ENCODE measurements around the gene NKAIN1. TPM values are rescaled to one million over a fixed set of nuclear protein-coding genes. Genes with fewer than 3 reads are reported as not detected.
"Not testable (repeated sequence)": the region's sequence is repeated elsewhere in the genome, so short reads cannot be mapped to it uniquely, and the experiment has no call there.

The NKAIN1 gene
- total and polyA plus RNA-seq, 5 donors from 2014 or later, result not detected

DNA sequence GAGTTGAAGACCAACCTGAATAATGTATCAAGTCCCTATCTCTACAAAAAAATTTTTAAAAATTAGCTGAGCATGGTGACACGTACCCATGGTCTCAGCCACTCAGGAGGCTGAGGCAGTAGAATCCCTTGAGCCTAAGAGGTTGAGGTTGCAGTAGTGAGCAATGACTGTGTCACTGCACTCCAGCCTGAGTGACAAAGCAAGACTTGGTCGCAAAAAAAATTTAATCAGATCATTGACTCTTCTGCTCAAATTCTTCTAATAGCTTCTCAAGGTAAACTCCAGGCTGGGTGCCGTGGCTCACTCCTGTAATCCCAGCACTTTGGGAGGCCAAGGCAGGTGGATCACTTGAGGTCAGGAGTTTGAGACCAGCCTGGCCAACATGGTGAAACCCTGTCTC lies 88.3 kb downstream of the NKAIN1 start:
- Histone ChIP-seq H3K36me3 (ENCODE audit: control insufficient read depth, insufficient read depth, low read length) (no peaks in the 10 kb centered on the region), H3K4me3 (ENCODE audit: low read depth, low read length) (no peak overlapping the region), H3K27me3 (ENCODE audit: control insufficient read depth, insufficient read depth, low read length) (no peaks in the 10 kb centered on the region), H3K4me1 (ENCODE audit: control insufficient read depth, insufficient read depth, low read length, poor library complexity, severe bottlenecking) (peaks cover 6% of the 10 kb centered on the region), H3K9me3 (ENCODE audit: control insufficient read depth in 2 of 2, low read length in 2 of 2) (no peaks in the 10 kb centered on the region), H3K27ac (ENCODE audit: insufficient read depth, low read length, poor library complexity, severe bottlenecking) (no peak overlapping the region)
- H3K4me1 Mint-ChIP-seq, result peaks cover 0 to 12% (median 8%) of the 10 kb centered on the region in 4 donors
- H3K4me3 Mint-ChIP-seq, result no peak overlapping the region
- H3K27me3 Mint-ChIP-seq, result no peaks in the 10 kb centered on the region
- H3K36me3 Mint-ChIP-seq, result no peaks in the 10 kb centered on the region
- no peak overlapping the region for H3K27ac Mint-ChIP-seq
- ATAC-seq (ENCODE audit: low read depth in 2 of 2) (no peak), DNase-seq (no peak)
- H3K9me3 Mint-ChIP-seq, result peaks cover 0 to 2% (median 0%) of the 10 kb centered on the region in 7 donors

- H3K36me3 ChIP-seq (ENCODE audit: control insufficient read depth, insufficient read depth, low read length), result no peaks in the 10 kb centered on the region
- Mint-ChIP-seq H3K36me3 (no peaks in the 10 kb centered on the region), H3K4me3 (no peak overlapping the region), H3K27ac (peak overlapping the region; percentile 19 to 66 (median 38)), H3K4me1 (peaks cover 0 to 3% (median 0%) of the 10 kb centered on the region in 4 donors), H3K27me3 (no peaks in the 10 kb centered on the region), H3K9me3 (peaks cover 0 to 1% (median 0%) of the 10 kb centered on the region in 7 donors)
- DNase-seq (no peak), ATAC-seq (ENCODE audit: low read depth in 2 of 2) (no peak)
- no peaks in the 10 kb centered on the region for H3K4me1 ChIP-seq (ENCODE audit: control insufficient read depth, insufficient read depth, low read length, poor library complexity, severe bottlenecking)
- H3K9me3 ChIP-seq (ENCODE audit: control insufficient read depth in 2 of 2, low read length in 2 of 2), result no peaks in the 10 kb centered on the region
- H3K4me3 ChIP-seq (ENCODE audit: low read depth, low read length), result no peak overlapping the region
- no peaks in the 10 kb centered on the region for H3K27me3 ChIP-seq (ENCODE audit: control insufficient read depth, insufficient read depth, low read length)
- no peak overlapping the region for H3K27ac ChIP-seq (ENCODE audit: insufficient read depth, low read length, poor library complexity, severe bottlenecking)
These were observed 91.3 kb downstream of the NKAIN1 start for GRCh38 chr1:31148409-31148808.

DNA sequence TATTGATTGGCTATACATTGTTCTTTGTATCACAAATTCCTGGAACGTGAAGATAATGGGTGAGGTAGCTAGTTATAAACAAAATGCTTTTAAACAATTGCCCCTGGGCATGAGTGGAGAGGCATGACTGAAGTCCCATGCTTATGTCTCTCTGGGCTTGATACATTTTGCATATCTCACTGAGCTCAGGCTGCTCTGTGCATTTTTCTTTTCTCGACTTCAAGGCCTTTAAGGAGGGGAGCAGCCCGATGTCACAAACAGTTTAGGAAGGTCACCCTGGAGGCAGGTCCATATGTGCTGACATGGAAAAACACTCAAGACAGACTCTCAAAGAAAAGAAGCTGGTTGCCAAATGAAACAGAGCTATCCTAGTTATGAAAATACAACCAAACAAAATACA lies 94.0 kb downstream of the NKAIN1 start:
- ATAC-seq (ENCODE audit: low read depth in 2 of 2) (no peak), DNase-seq (no peak)
- Histone ChIP-seq H3K27ac (ENCODE audit: insufficient read depth, low read length, poor library complexity, severe bottlenecking) (no peak overlapping the region), H3K36me3 (ENCODE audit: control insufficient read depth, insufficient read depth, low read length) (no peaks in the 10 kb centered on the region), H3K27me3 (ENCODE audit: control insufficient read depth, insufficient read depth, low read length) (no peaks in the 10 kb centered on the region), H3K4me1 (ENCODE audit: control insufficient read depth, insufficient read depth, low read length, poor library complexity, severe bottlenecking) (no peaks in the 10 kb centered on the region), H3K4me3 (ENCODE audit: low read depth, low read length) (no peak overlapping the region), H3K9me3 (ENCODE audit: control insufficient read depth in 2 of 2, low read length in 2 of 2) (no peaks in the 10 kb centered on the region)
- no peaks in the 10 kb centered on the region for H3K36me3 Mint-ChIP-seq
- no peaks in the 10 kb centered on the region for H3K27me3 Mint-ChIP-seq
- no peak overlapping the region for H3K4me3 Mint-ChIP-seq
- H3K4me1 Mint-ChIP-seq, result no peaks in the 10 kb centered on the region
- H3K27ac Mint-ChIP-seq, result no peak overlapping the region
- H3K9me3 Mint-ChIP-seq, result no peaks in the 10 kb centered on the region

DNA sequence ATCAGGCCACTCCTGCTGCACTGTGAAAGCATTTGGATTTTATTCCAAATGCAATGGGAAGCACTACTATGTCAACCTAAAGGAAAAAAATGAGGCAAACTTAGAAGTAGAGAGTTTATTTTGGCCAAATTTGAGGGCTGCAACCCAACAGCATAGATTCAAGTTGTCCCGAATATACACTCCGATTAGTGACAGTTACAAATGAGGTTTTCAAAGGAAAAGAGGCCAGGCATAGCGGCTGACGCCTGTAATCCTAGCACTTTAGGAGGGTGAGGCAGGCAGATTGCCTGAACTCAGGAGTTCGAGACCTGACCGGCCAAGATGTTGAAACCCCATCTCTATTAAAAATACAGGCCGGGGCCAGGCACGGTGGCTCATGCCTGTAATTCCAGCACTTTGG lies 95.2 kb downstream of the NKAIN1 start:
- no peaks in the 10 kb centered on the region for H3K9me3 ChIP-seq (ENCODE audit: control insufficient read depth in 2 of 2, low read length in 2 of 2)
- H3K27ac ChIP-seq (ENCODE audit: insufficient read depth, low read length, poor library complexity, severe bottlenecking), result no peak overlapping the region
- Mint-ChIP-seq H3K27me3 (peaks cover 4% of the 10 kb centered on the region), H3K4me3 (no peak overlapping the region), H3K9me3 (no peaks in the 10 kb centered on the region), H3K36me3 (no peaks in the 10 kb centered on the region), H3K27ac (no peak overlapping the region), H3K4me1 (no peaks in the 10 kb centered on the region)
- no peak overlapping the region for H3K4me3 ChIP-seq (ENCODE audit: low read depth, low read length)
- H3K4me1 ChIP-seq (ENCODE audit: control insufficient read depth, insufficient read depth, low read length, poor library complexity, severe bottlenecking), result no peaks in the 10 kb centered on the region
- no peaks in the 10 kb centered on the region for H3K36me3 ChIP-seq (ENCODE audit: control insufficient read depth, insufficient read depth, low read length)
- ATAC-seq (ENCODE audit: low read depth in 2 of 2), result no peak
- DNase-seq, result no peak
- no peaks in the 10 kb centered on the region for H3K27me3 ChIP-seq (ENCODE audit: control insufficient read depth, insufficient read depth, low read length)

- ATAC-seq (ENCODE audit: low read depth in 2 of 2) (no peak), DNase-seq (no peak)
- Mint-ChIP-seq H3K27me3 (peaks cover 4% of the 10 kb centered on the region), H3K4me3 (no peak overlapping the region), H3K27ac (no peak overlapping the region), H3K4me1 (no peaks in the 10 kb centered on the region), H3K36me3 (no peaks in the 10 kb centered on the region), H3K9me3 (no peaks in the 10 kb centered on the region)
- Histone ChIP-seq H3K27ac (ENCODE audit: insufficient read depth, low read length, poor library complexity, severe bottlenecking) (no peak overlapping the region), H3K36me3 (ENCODE audit: control insufficient read depth, insufficient read depth, low read length) (no peaks in the 10 kb centered on the region), H3K27me3 (ENCODE audit: control insufficient read depth, insufficient read depth, low read length) (no peaks in the 10 kb centered on the region), H3K4me1 (ENCODE audit: control insufficient read depth, insufficient read depth, low read length, poor library complexity, severe bottlenecking) (no peaks in the 10 kb centered on the region), H3K4me3 (ENCODE audit: low read depth, low read length) (no peak overlapping the region), H3K9me3 (ENCODE audit: control insufficient read depth in 2 of 2, low read length in 2 of 2) (no peaks in the 10 kb centered on the region)
These were observed 96.2 kb downstream of the NKAIN1 start for GRCh38 chr1:31143455-31143854.

GRCh38 chr1:31142406-31142805 lies 97.3 kb downstream of the NKAIN1 start:
- Mint-ChIP-seq H3K4me3 (no peak overlapping the region), H3K27me3 (peaks cover 4% of the 10 kb centered on the region), H3K27ac (no peak overlapping the region), H3K4me1 (no peaks in the 10 kb centered on the region), H3K36me3 (no peaks in the 10 kb centered on the region), H3K9me3 (no peaks in the 10 kb centered on the region)
- H3K9me3 ChIP-seq (ENCODE audit: control insufficient read depth in 2 of 2, low read length in 2 of 2), result no peaks in the 10 kb centered on the region
- ATAC-seq (ENCODE audit: low read depth in 2 of 2), result no peak
- H3K4me1 ChIP-seq (ENCODE audit: control insufficient read depth, insufficient read depth, low read length, poor library complexity, severe bottlenecking), result no peaks in the 10 kb centered on the region
- H3K4me3 ChIP-seq (ENCODE audit: low read depth, low read length), result no peak overlapping the region
- DNase-seq, result no peak
- no peaks in the 10 kb centered on the region for H3K27me3 ChIP-seq (ENCODE audit: control insufficient read depth, insufficient read depth, low read length)
- no peak overlapping the region for H3K27ac ChIP-seq (ENCODE audit: insufficient read depth, low read length, poor library complexity, severe bottlenecking)
- no peaks in the 10 kb centered on the region for H3K36me3 ChIP-seq (ENCODE audit: control insufficient read depth, insufficient read depth, low read length)

GRCh38 chr1:31140299-31140698 lies 99.4 kb downstream of the NKAIN1 start:
- H3K4me1 ChIP-seq (ENCODE audit: control insufficient read depth, insufficient read depth, low read length, poor library complexity, severe bottlenecking), result no peaks in the 10 kb centered on the region
- H3K4me3 ChIP-seq (ENCODE audit: low read depth, low read length), result no peak overlapping the region
- H3K9me3 Mint-ChIP-seq, result peaks cover 0 to 2% (median 0%) of the 10 kb centered on the region in 7 donors
- H3K27me3 Mint-ChIP-seq, result peaks cover 4% of the 10 kb centered on the region
- H3K27me3 ChIP-seq (ENCODE audit: control insufficient read depth, insufficient read depth, low read length), result no peaks in the 10 kb centered on the region
- no peak overlapping the region for H3K27ac Mint-ChIP-seq
- no peak overlapping the region for H3K27ac ChIP-seq (ENCODE audit: insufficient read depth, low read length, poor library complexity, severe bottlenecking)
- no peaks in the 10 kb centered on the region for H3K9me3 ChIP-seq (ENCODE audit: control insufficient read depth in 2 of 2, low read length in 2 of 2)
- H3K4me1 Mint-ChIP-seq, result no peaks in the 10 kb centered on the region
- H3K36me3 Mint-ChIP-seq, result no peaks in the 10 kb centered on the region
- ATAC-seq (ENCODE audit: low read depth in 2 of 2) (no peak), DNase-seq (no peak)
- no peaks in the 10 kb centered on the region for H3K36me3 ChIP-seq (ENCODE audit: control insufficient read depth, insufficient read depth, low read length)
- no peak overlapping the region for H3K4me3 Mint-ChIP-seq

DNA sequence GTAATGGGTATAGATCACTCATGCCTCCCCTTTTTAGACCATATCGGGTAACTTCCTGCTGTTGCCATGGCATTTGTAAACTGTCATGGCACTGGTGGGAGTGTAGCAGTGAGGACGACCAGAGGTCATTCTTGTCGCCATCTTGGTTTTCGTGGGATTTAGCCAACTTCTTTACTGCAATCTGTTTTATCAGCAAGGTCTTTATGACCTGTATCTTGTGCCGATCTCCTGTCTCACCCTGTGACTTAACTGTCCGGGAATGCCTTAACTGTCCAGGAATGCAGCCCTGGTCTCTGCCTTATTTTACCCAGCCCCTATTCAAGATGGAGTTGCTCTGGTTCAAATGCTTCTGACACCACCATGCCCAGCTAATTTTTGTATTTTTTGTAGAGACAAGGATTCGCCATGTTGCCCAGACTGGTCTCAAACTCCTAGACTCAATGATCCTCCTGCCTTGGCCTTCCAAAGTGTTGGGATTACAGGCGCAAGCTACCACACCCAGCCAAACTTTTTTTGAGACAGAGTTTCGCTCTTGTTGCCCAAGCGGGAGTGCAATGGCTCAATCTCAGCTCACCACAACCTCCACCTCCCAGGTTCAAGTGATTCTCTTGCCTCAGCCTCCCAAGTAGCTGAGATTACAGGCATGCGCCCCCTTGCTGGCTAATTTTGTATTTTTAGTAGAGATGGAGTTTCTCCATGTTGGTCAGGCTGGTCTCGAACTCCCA lies 100.7 kb downstream of the NKAIN1 start:
- not testable (repeated sequence) for H3K4me1 Mint-ChIP-seq; H3K4me1 ChIP-seq (ENCODE audit: control insufficient read depth, insufficient read depth, low read length, poor library complexity, severe bottlenecking); H3K4me3 Mint-ChIP-seq; ATAC-seq (ENCODE audit: low read depth in 2 of 2); H3K27ac ChIP-seq (ENCODE audit: insufficient read depth, low read length, poor library complexity, severe bottlenecking); H3K4me3 ChIP-seq (ENCODE audit: low read depth, low read length); DNase-seq; H3K36me3 Mint-ChIP-seq; H3K36me3 ChIP-seq (ENCODE audit: control insufficient read depth, insufficient read depth, low read length); H3K9me3 ChIP-seq (ENCODE audit: control insufficient read depth in 2 of 2, low read length in 2 of 2); H3K27me3 Mint-ChIP-seq; H3K27ac Mint-ChIP-seq; H3K9me3 Mint-ChIP-seq; H3K27me3 ChIP-seq (ENCODE audit: control insufficient read depth, insufficient read depth, low read length)

All from CD4-positive, CD25-positive, alpha-beta regulatory T cell (primary cell).